Karpas-422 (cell line): Measurements from ENCODE around the gene GATA3. TPM values are rescaled to one million over a fixed set of nuclear protein-coding genes. Genes with fewer than 3 reads are reported as not detected.

Source experiments
- DNase-seq: peaks from one replicate; pipeline ENCODE4 v3.0.0-alpha.2; 2015
- H2AFZ ChIP-seq: fragments of 200-600 bp; sonication (generic); 2 replicates; pipeline ENCODE4 v1.6.1; 2014; ENCODE audit warnings: antibody characterized with exemption, low read length, mixed read lengths
- H3K27ac ChIP-seq: fragments of 200-600 bp; sonication (generic); 2 replicates; pipeline ENCODE4 v1.5.1; 2014; ENCODE audit warnings: mild to moderate bottlenecking, low read length, moderate library complexity
- H3K27me3 ChIP-seq: fragments of 200-600 bp; sonication (generic); 2 replicates; pipeline ENCODE4 v1.6.1; 2014; ENCODE audit warnings: low read length, mixed read lengths
- H3K36me3 ChIP-seq: fragments of 200-600 bp; sonication (generic); 2 replicates; pipeline ENCODE4 v1.6.1; 2014; ENCODE audit warnings: low read length, mixed read lengths; ENCODE audit not compliant: insufficient read depth
- H3K4me1 ChIP-seq: fragments of 200-600 bp; sonication (generic); 2 replicates; pipeline ENCODE4 v1.6.1; 2014; ENCODE audit warnings: mild to moderate bottlenecking, low read length, mixed read lengths
- H3K4me2 ChIP-seq: fragments of 200-600 bp; sonication (generic); 2 replicates; pipeline ENCODE4 v1.6.1; 2014; ENCODE audit warnings: low read length, low read depth, mild to moderate bottlenecking; ENCODE audit not compliant: poor library complexity, severe bottlenecking
- H3K4me3 ChIP-seq: fragments of 200-600 bp; sonication (generic); 2 replicates; pipeline ENCODE4 v1.5.1; 2014; ENCODE audit warnings: mild to moderate bottlenecking, antibody characterized with exemption, low read length, mixed read lengths
- H3K79me2 ChIP-seq: fragments of 200-600 bp; sonication (generic); 2 replicates; pipeline ENCODE4 v1.6.1; 2014; ENCODE audit warnings: mild to moderate bottlenecking, low read length, mixed read lengths
- H3K9ac ChIP-seq: fragments of 200-600 bp; sonication (generic); 2 replicates; pipeline ENCODE4 v1.6.0; 2014; ENCODE audit warnings: low read length
- H3K9me2 ChIP-seq: fragments of 200-600 bp; sonication (generic), shearing (Covaris generic); replicated peaks from 2 replicates; pipeline ENCODE4 v1.6.0; 2014; ENCODE audit warnings: mild to moderate bottlenecking, low read length, moderate library complexity; ENCODE audit not compliant: insufficient read depth
- H3K9me3 ChIP-seq: fragments of 300-700, 200-600 bp; sonication (generic); 2 replicates; pipeline ENCODE4 v1.6.1; 2014; ENCODE audit warnings: low read length, mixed read lengths
- H4K20me1 ChIP-seq: fragments of 200-600 bp; sonication (generic); 2 replicates; pipeline ENCODE4 v1.6.1; 2014; ENCODE audit warnings: mild to moderate bottlenecking, antibody characterized with exemption, low read length, low read depth; ENCODE audit not compliant: insufficient read depth
- total RNA-seq: library from RNA; depleted of rRNA; stranded (reverse); fragments of >200 nt; shearing (Covaris generic); gene quantifications from 2 replicates; pipeline ENCODE4 v1.2.3, GENCODE V29; 2014; ENCODE audit warnings: low replicate concordance

GATA3 gene
- total RNA-seq, 1 experiment from 2014 or later, result not detected

DNA sequence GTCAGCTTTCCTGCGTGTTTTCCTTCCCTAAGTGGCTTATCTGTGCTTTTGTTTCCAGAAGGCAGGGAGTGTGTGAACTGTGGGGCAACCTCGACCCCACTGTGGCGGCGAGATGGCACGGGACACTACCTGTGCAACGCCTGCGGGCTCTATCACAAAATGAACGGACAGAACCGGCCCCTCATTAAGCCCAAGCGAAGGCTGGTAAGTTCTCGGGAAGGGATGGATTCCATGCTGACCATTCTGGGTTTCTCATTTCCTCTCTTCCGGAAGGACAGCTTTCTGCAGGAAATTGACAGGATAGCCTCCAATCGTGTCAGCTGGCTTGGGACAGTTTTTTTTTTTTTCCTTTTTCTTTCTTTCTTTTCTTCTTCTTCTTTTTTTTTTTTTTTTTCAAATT, 9.4 kb downstream of the GATA3 start:
- Histone ChIP-seq H3K4me3 (no peak overlapping the region), H3K79me2 (no peaks in the 10 kb centered on the region), H4K20me1 (no peaks in the 10 kb centered on the region), H3K4me2 (no peak overlapping the region), H3K27ac (no peak overlapping the region), H3K9me2 (no peaks in the 10 kb centered on the region), H3K36me3 (no peaks in the 10 kb centered on the region), H3K9me3 (no peaks in the 10 kb centered on the region), H3K27me3 (no peaks in the 10 kb centered on the region), H2AFZ (no peak overlapping the region), H3K4me1 (no peaks in the 10 kb centered on the region), H3K9ac (no peak overlapping the region)
- DNase-seq, result no peak

DNA sequence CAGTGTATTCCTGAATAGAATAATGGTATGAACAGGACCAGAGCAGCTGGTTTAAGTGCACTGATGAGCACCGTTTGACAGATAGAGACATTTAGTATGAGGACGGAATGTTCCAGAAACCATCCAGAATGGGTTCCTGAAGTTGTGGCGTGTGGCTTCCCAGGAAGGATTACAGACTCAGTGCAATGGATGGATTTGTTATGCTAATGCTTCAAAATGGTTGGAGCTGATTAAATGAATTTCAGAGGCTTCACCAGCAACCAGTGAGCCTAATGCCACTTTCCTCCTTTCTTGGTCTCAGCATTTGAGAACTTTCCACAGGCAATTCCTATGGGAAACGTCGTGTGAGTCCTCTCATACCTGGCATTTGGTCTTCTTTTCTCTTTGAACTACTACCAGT, 9.9 kb downstream of the GATA3 start:
- no peaks in the 10 kb centered on the region for H3K9me2 ChIP-seq
- no peaks in the 10 kb centered on the region for H3K9me3 ChIP-seq
- no peaks in the 10 kb centered on the region for H3K27me3 ChIP-seq
- H3K36me3 ChIP-seq, result no peaks in the 10 kb centered on the region
- H2AFZ ChIP-seq, result no peak overlapping the region
- H3K4me2 ChIP-seq, result no peak overlapping the region
- H3K4me3 ChIP-seq, result no peak overlapping the region
- no peaks in the 10 kb centered on the region for H3K4me1 ChIP-seq
- H3K79me2 ChIP-seq, result no peaks in the 10 kb centered on the region
- no peak for DNase-seq
- no peak overlapping the region for H3K27ac ChIP-seq
- no peak overlapping the region for H3K9ac ChIP-seq
- H4K20me1 ChIP-seq, result no peaks in the 10 kb centered on the region

DNA sequence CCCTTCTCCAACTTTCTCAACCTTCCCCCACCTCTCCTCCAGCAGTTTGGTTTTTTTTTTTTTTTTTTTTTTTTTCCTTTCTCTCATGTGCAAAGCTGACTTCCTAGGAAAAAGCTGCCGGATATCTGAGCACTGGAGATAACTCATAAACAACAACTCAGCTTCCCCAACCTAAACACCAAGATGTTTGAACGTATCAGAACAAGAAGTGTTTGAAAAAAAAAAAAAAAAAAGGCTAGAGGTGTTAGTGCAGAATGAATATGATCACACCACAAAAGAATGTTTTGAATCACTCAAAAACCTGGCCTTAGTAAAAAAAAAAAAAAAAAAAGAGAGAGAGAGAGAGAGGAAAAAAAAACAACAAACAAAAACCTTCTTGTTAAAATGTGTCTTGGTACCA, 11.2 kb downstream of the GATA3 start:
- no peaks in the 10 kb centered on the region for H3K4me1 ChIP-seq
- no peak overlapping the region for H3K9ac ChIP-seq
- no peak for DNase-seq
- H3K4me2 ChIP-seq, result no peak overlapping the region
- H3K9me3 ChIP-seq, result no peaks in the 10 kb centered on the region
- H3K4me3 ChIP-seq, result no peak overlapping the region
- H3K27me3 ChIP-seq, result no peaks in the 10 kb centered on the region
- H3K27ac ChIP-seq, result no peak overlapping the region
- H3K9me2 ChIP-seq, result no peaks in the 10 kb centered on the region
- H3K36me3 ChIP-seq, result no peaks in the 10 kb centered on the region
- no peak overlapping the region for H2AFZ ChIP-seq
- H4K20me1 ChIP-seq, result no peaks in the 10 kb centered on the region
- H3K79me2 ChIP-seq, result no peaks in the 10 kb centered on the region

DNA sequence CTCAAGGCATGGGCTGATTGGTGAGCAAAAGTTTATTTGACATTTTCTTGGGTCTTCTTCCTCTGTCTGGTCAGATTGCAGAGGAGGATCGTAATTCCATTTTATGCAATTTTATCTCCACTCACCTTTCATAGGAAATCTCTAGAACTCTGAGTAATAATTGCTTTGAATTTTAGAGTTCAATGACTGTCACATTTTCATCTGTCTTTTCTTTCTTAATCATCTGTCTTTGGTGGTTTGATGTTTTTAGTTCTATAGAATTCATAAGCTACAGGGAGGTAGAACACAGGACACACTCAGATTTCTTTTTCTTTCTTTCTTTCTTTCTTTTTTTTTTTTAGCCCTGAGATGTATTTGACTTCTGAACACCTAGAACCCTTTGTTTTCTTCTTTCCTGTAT, 11.6 kb downstream of the GATA3 start:
- no peaks in the 10 kb centered on the region for H3K36me3 ChIP-seq
- no peak overlapping the region for H3K9ac ChIP-seq
- H3K27ac ChIP-seq, result no peak overlapping the region

DNA sequence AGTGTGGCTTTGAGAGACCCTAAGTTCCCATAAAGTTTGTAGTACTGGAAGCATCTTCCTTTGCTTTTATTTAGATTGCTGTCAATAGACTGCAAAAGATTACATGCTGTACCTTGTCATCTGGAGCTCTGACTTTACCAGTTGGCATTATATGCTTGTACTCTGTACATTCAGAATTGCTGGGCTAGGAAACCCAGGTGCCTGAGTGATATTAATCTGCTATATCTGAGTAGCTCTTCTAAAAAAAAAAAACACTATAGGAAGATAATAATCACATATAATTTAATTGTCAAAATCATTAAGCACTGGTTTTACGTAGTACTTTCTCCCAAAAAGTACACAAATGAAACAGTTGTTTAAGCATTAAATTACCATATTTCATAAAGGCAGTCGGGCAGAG, 12.3 kb downstream of the GATA3 start:
- no peaks in the 10 kb centered on the region for H4K20me1 ChIP-seq
- no peak overlapping the region for H3K27ac ChIP-seq
- H2AFZ ChIP-seq, result no peak overlapping the region
- no peaks in the 10 kb centered on the region for H3K27me3 ChIP-seq
- H3K4me3 ChIP-seq, result no peak overlapping the region
- H3K4me2 ChIP-seq, result no peak overlapping the region
- H3K4me1 ChIP-seq, result no peaks in the 10 kb centered on the region
- H3K9ac ChIP-seq, result no peak overlapping the region
- no peaks in the 10 kb centered on the region for H3K79me2 ChIP-seq
- no peaks in the 10 kb centered on the region for H3K36me3 ChIP-seq
- H3K9me2 ChIP-seq, result no peaks in the 10 kb centered on the region
- no peak for DNase-seq
- H3K9me3 ChIP-seq, result no peaks in the 10 kb centered on the region

More for the DNA sequence above, 11.6 kb downstream of the GATA3 start:
- Histone ChIP-seq H3K27me3 (no peaks in the 10 kb centered on the region), H3K79me2 (no peaks in the 10 kb centered on the region), H2AFZ (no peak overlapping the region), H4K20me1 (no peaks in the 10 kb centered on the region), H3K4me2 (no peak overlapping the region), H3K4me3 (no peak overlapping the region), H3K4me1 (no peaks in the 10 kb centered on the region), H3K9me2 (no peaks in the 10 kb centered on the region), H3K9me3 (no peaks in the 10 kb centered on the region)
- DNase-seq, result no peak

DNA sequence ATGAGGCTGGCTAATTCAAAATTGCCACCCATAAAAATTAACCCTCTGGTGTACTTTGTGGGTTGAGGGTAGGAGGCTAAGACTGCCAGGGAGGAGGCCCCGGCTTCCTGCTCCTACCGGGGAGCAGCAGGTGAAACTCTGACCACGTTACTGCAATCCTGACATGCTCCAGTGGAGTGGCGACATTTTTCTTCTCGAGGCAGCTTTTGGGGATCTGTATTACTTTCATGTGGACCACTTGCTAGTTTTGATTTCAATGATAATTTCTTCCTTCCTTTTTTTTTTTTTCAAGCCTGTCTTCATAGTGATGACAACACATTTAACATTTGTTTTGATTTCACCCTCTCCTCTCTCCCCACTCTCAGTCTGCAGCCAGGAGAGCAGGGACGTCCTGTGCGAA, 14.6 kb downstream of the GATA3 start:
- Histone ChIP-seq H3K4me2 (no peak overlapping the region), H2AFZ (no peak overlapping the region), H3K9me2 (no peaks in the 10 kb centered on the region), H3K4me1 (no peaks in the 10 kb centered on the region), H3K9ac (no peak overlapping the region), H3K4me3 (no peak overlapping the region), H3K9me3 (no peaks in the 10 kb centered on the region), H3K27ac (no peak overlapping the region), H3K36me3 (no peaks in the 10 kb centered on the region), H3K27me3 (no peaks in the 10 kb centered on the region), H4K20me1 (no peaks in the 10 kb centered on the region), H3K79me2 (no peaks in the 10 kb centered on the region)
- DNase-seq, result no peak

DNA sequence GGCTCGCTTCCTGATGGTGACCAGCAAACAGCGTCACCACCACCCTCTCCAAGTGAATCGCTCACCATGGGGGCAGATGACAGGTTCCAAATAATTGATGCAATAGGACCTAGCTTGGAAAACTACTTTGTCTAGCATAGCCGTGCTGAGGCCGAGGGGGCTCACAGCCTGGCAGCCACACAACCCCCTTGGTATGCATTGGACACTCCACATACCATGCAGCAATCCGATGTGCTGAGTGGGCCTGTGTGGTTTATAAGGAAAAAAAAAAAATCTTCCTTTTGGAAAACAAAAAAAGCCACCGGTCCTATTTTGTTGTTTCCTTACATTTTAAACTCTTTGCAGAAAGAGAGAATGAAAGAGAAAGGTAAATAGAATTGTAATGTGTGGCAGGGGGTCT, 15.1 kb downstream of the GATA3 start:
- no peak overlapping the region for H2AFZ ChIP-seq
- no peaks in the 10 kb centered on the region for H3K36me3 ChIP-seq
- H3K4me1 ChIP-seq, result no peaks in the 10 kb centered on the region

DNA sequence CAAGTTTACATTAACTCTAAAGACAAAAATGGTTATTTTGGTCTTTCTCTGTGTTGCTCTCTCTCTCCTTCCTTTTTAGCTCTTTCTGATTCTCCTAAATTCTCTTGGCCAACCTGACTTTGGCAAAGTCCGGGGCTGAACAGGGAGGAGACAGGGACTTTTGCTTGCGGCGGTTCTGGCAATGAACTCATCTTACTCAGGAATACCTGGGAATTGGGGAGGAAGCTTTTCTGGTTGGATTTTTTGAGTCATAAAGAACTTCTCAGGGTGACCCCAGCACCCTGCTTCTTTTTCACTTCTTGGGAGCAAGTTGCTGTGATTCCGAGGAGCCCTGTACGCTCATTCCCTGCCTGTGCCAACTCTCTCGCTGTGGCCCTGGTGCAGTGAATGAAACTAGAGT, 16.0 kb downstream of the GATA3 start:
- Histone ChIP-seq H3K9me3 (no peaks in the 10 kb centered on the region), H3K4me1 (no peaks in the 10 kb centered on the region), H3K4me3 (no peak overlapping the region), H2AFZ (no peak overlapping the region), H3K27me3 (no peaks in the 10 kb centered on the region), H3K79me2 (no peaks in the 10 kb centered on the region), H3K27ac (no peak overlapping the region), H3K9ac (no peak overlapping the region), H3K9me2 (no peaks in the 10 kb centered on the region), H3K4me2 (no peak overlapping the region), H4K20me1 (no peaks in the 10 kb centered on the region), H3K36me3 (no peaks in the 10 kb centered on the region)
- DNase-seq, result no peak

More for the DNA sequence above, 15.1 kb downstream of the GATA3 start:
- H3K9me3 ChIP-seq, result no peaks in the 10 kb centered on the region
- no peak overlapping the region for H3K9ac ChIP-seq
- no peaks in the 10 kb centered on the region for H4K20me1 ChIP-seq
- H3K27me3 ChIP-seq, result no peaks in the 10 kb centered on the region
- H3K4me2 ChIP-seq, result no peak overlapping the region
- H3K4me3 ChIP-seq, result no peak overlapping the region
- no peaks in the 10 kb centered on the region for H3K79me2 ChIP-seq
- H3K27ac ChIP-seq, result no peak overlapping the region
- H3K9me2 ChIP-seq, result no peaks in the 10 kb centered on the region
- DNase-seq, result no peak

DNA sequence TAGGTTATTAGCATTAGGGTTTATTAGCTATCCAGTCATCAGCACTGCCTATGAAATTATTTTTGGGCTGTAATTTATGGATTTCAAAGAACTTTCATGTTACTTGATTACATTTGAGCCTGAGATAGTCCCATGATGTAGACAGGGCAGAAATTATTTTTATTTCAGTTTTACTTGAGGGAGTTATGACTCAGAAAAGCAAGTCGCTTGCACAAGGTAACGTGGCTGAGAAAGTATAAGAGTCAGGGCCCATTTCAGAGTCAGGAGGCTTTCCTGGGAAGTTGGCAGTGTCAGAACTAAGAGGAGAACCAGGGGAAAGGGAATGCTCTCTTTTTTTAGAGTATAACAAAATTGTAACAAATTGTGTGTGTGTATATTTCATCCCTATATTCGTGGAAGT, 16.5 kb downstream of the GATA3 start:
- DNase-seq, result no peak
- Histone ChIP-seq H3K36me3 (no peaks in the 10 kb centered on the region), H3K4me2 (no peak overlapping the region), H3K4me3 (no peak overlapping the region), H3K79me2 (no peaks in the 10 kb centered on the region), H3K9me3 (no peaks in the 10 kb centered on the region), H3K4me1 (no peaks in the 10 kb centered on the region), H3K9me2 (no peaks in the 10 kb centered on the region), H3K27ac (no peak overlapping the region), H4K20me1 (no peaks in the 10 kb centered on the region), H3K27me3 (no peaks in the 10 kb centered on the region), H3K9ac (no peak overlapping the region), H2AFZ (no peak overlapping the region)
